ENCODE data around the gene SH3RF2. TPM values are rescaled to one million over a fixed set of nuclear protein-coding genes. Genes with fewer than 3 reads are reported as not detected.

Gene SH3RF2
- total RNA-seq, 4 donors from 2014 or later: 19.2 to 97.1 (median 39.1) TPM

- DNase-seq (no peak), ATAC-seq (no peak)
- intact Hi-C loops (cut with DNase I; ENCODE audit: low total_unique reads) (no loop called here), in situ Hi-C loops (cut with MboI; ENCODE audit: low sequenced_read_pairs in 4 of 4) (loop anchor here in 1 of 4 donors (25.0 kb wide), 1 partner anchor 1821 kb away; no protein-coding TSS in a partner anchor)
- Histone ChIP-seq H3K4me1 (no peaks in the 10 kb centered on the region), H3K27me3 (no peaks in the 10 kb centered on the region), H3K4me3 (no peak overlapping the region), H3K9me3 (no peaks in the 10 kb centered on the region), H3K27ac (no peak overlapping the region), H3K36me3 (no peaks in the 10 kb centered on the region)
- TF ChIP-seq POLR2A (IDR thresholded peaks at IDR 0.05): no peak
- TF ChIP-seq CTCF (IDR thresholded peaks at IDR 0.05 in 4 of 5, conservative IDR thresholded peaks at IDR 0.05 in 1 of 5): no peak
These were observed 96.5 kb downstream of the SH3RF2 start for GRCh38 chr5:146032911-146033310.

GRCh38 chr5:146034127-146034526 is 97.7 kb downstream of the SH3RF2 start:
- TF ChIP-seq CTCF (IDR thresholded peaks at IDR 0.05 in 4 of 5, conservative IDR thresholded peaks at IDR 0.05 in 1 of 5) (no peak), POLR2A (IDR thresholded peaks at IDR 0.05) (no peak)
- ATAC-seq (no peak), DNase-seq (no peak)
- intact Hi-C loops (cut with DNase I; ENCODE audit: low total_unique reads) (no loop called here), in situ Hi-C loops (cut with MboI; ENCODE audit: low sequenced_read_pairs in 4 of 4) (loop anchor here in 1 of 4 donors (25.0 kb wide), 1 partner anchor 1822 kb away; no protein-coding TSS in a partner anchor)
- no peaks in the 10 kb centered on the region for H3K9me3 ChIP-seq
- no peak overlapping the region for H3K4me3 ChIP-seq
- no peaks in the 10 kb centered on the region for H3K4me1 ChIP-seq
- H3K27me3 ChIP-seq: no peaks in the 10 kb centered on the region
- H3K27ac ChIP-seq: no peak overlapping the region
- H3K36me3 ChIP-seq: no peaks in the 10 kb centered on the region

- H3K4me1 ChIP-seq: no peaks in the 10 kb centered on the region
- peak in 1 of 2 donors; percentile 51 for ATAC-seq
- no peak overlapping the region for H3K4me3 ChIP-seq
- intact Hi-C loops (cut with DNase I; ENCODE audit: low total_unique reads): no loop called here
- no peak overlapping the region for H3K27ac ChIP-seq
- H3K36me3 ChIP-seq: no peaks in the 10 kb centered on the region
- DNase-seq: no peak
- H3K27me3 ChIP-seq: no peaks in the 10 kb centered on the region
- no peaks in the 10 kb centered on the region for H3K9me3 ChIP-seq
- TF ChIP-seq POLR2A (IDR thresholded peaks at IDR 0.05) (no peak), CTCF (IDR thresholded peaks at IDR 0.05 in 4 of 5, conservative IDR thresholded peaks at IDR 0.05 in 1 of 5) (no peak)
- in situ Hi-C loops (cut with MboI; ENCODE audit: low sequenced_read_pairs in 4 of 4): loop anchor here in 1 of 4 donors (25.0 kb wide), 1 partner anchor 1822 kb away; no protein-coding TSS in a partner anchor
These were observed 98.2 kb downstream of the SH3RF2 start for GRCh38 chr5:146034605-146035004.

GRCh38 chr5:146039420-146039819 is 103.0 kb downstream of the SH3RF2 start:
- ATAC-seq (no peak), DNase-seq (no peak)
- TF ChIP-seq CTCF (IDR thresholded peaks at IDR 0.05 in 4 of 5, conservative IDR thresholded peaks at IDR 0.05 in 1 of 5): no peak
- no peak for TF ChIP-seq POLR2A (IDR thresholded peaks at IDR 0.05)
- Histone ChIP-seq H3K36me3 (no peaks in the 10 kb centered on the region), H3K27ac (no peak overlapping the region), H3K4me1 (no peaks in the 10 kb centered on the region), H3K27me3 (no peaks in the 10 kb centered on the region), H3K9me3 (no peaks in the 10 kb centered on the region), H3K4me3 (no peak overlapping the region)
- in situ Hi-C loops (cut with MboI; ENCODE audit: low sequenced_read_pairs in 4 of 4) (loop anchor here in 1 of 4 donors (25.0 kb wide), 1 partner anchor 1827 kb away; no protein-coding TSS in a partner anchor), intact Hi-C loops (cut with DNase I; ENCODE audit: low total_unique reads) (no loop called here)

GRCh38 chr5:146040527-146040926 is 104.1 kb downstream of the SH3RF2 start:
- no peak for DNase-seq
- TF ChIP-seq POLR2A (IDR thresholded peaks at IDR 0.05) (no peak), CTCF (IDR thresholded peaks at IDR 0.05 in 4 of 5, conservative IDR thresholded peaks at IDR 0.05 in 1 of 5) (no peak)
- no peaks in the 10 kb centered on the region for H3K9me3 ChIP-seq
- in situ Hi-C loops (cut with MboI; ENCODE audit: low sequenced_read_pairs in 4 of 4) (loop anchor here in 1 of 4 donors (25.0 kb wide), 1 partner anchor 1828 kb away; no protein-coding TSS in a partner anchor), intact Hi-C loops (cut with DNase I; ENCODE audit: low total_unique reads) (no loop called here)
- H3K27ac ChIP-seq: no peak overlapping the region
- no peaks in the 10 kb centered on the region for H3K36me3 ChIP-seq
- H3K27me3 ChIP-seq: no peaks in the 10 kb centered on the region
- H3K4me3 ChIP-seq: no peak overlapping the region
- ATAC-seq: no peak
- H3K4me1 ChIP-seq: no peaks in the 10 kb centered on the region
